Measurements from ENCODE around the gene TPM4. TPM values are rescaled to one million over a fixed set of nuclear protein-coding genes. Genes with fewer than 3 reads are reported as not detected.
"Not testable (repeated sequence)": the region's sequence is repeated elsewhere in the genome, so short reads cannot be mapped to it uniquely, and the experiment has no call there.

The TPM4 gene
- total and polyA plus RNA-seq, 2 experiments from 2014 or later, result 223 to 288 TPM

DNA sequence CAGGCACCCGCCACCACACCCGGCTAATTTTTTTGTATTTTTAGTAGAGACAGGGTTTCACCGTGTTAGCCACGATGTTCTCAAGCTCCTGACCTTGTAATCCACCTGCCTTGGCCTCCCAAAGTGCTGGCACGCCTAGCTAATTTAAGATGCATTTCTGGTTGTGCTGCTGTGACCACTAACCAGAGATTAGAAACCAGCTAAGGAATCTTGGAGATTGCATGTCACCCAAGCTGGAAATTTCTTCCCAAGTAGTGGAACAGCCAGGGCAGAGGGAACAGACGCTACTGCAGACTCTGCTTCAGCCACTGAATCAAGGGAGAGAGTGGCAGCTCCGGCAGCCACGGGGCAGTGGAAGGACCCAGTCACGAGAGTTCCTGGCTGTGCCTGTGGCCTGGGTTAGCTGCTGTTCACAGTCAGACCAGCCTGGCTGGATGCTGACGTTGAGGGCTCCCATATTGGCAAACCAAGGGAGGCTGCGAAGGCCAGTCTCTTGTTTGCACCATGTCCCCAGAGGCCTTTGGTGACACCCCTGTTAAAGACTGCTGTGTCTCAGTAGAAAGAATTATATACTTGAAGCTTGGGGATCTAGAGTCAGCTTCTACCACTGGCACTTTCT is 7.9 kb downstream of the TPM4 start:
- peaks cover 94% of the 10 kb centered on the region for H3K36me3 Mint-ChIP-seq (ENCODE audit: low read depth)
- H3K4me3 Mint-ChIP-seq, result no peak overlapping the region

DNA sequence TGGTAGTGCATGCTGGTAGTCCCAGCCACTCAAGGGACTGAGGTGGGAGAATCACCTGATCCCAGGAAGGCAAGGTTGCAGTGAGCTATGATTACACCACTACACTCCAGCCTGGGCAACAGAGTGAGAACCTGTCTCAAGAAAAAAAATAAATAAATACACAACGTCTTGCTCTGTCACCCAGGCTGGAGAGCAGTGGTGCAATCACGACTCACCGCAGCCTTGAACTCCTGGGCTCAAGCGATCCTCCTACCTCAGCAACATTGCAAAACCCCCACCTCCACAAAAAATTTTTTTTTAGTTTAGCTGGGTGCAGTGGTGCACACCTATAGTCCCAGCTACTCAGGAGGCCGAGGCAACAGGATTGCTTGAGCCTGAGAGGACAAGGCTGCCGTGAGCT is 8.8 kb downstream of the TPM4 start:
- Mint-ChIP-seq H3K4me3 (no peak overlapping the region), H3K27me3 (ENCODE audit: insufficient read depth, low read depth, poor library complexity) (peaks cover 21% of the 10 kb centered on the region), H3K9me3 (no peaks in the 10 kb centered on the region; the same call in 2 of the 3 replicates), H3K27ac (no peak overlapping the region), H3K36me3 (ENCODE audit: low read depth) (peaks cover 97% of the 10 kb centered on the region), H3K4me1 (peaks cover 3% of the 10 kb centered on the region; the same call in 1 of the 3 replicates)
- Histone ChIP-seq H3K9me2 (ENCODE audit: insufficient read depth) (no peaks in the 10 kb centered on the region), H3K4me3 (no peak overlapping the region), H3K27me3 (ENCODE audit: insufficient read depth) (no peaks in the 10 kb centered on the region), H4K20me1 (replicated peaks; ENCODE audit: insufficient read depth) (peaks cover 25% of the 10 kb centered on the region), H3K27ac (ENCODE audit: low read depth) (no peak overlapping the region), H3F3A (replicated peaks; ENCODE audit: low read depth) (0 out of 2 replicates have a peak, but pooled peaks cover 3% of the 10 kb centered on the region), H3K79me2 (replicated peaks; ENCODE audit: insufficient read depth) (peaks cover 48% of the 10 kb centered on the region), H3K4me1 (ENCODE audit: insufficient read depth) (no peaks in the 10 kb centered on the region), H2AFZ (no peak overlapping the region), H3K4me2 (no peak overlapping the region), H3K36me3 (ENCODE audit: insufficient read depth) (peaks cover 81% of the 10 kb centered on the region)
- TF ChIP-seq ZNF114 (CRISPR knock-in tag; IDR thresholded peaks at IDR 0.05) (no peak), REST (IDR thresholded peaks at IDR 0.05; ENCODE audit: unreplicated experiment) (no peak)
- DNase-seq (ENCODE audit: low spot score), result no peak
- ATAC-seq, result no peak

More for the DNA sequence above, 7.9 kb downstream of the TPM4 start:
- Histone ChIP-seq H3K36me3 (ENCODE audit: insufficient read depth) (peaks cover 72% of the 10 kb centered on the region), H3K4me2 (no peak overlapping the region), H3K79me2 (replicated peaks; ENCODE audit: insufficient read depth) (peaks cover 58% of the 10 kb centered on the region), H2AFZ (no peak overlapping the region), H3K27ac (ENCODE audit: low read depth) (no peak overlapping the region), H3K9me2 (ENCODE audit: insufficient read depth) (no peaks in the 10 kb centered on the region), H3K27me3 (ENCODE audit: insufficient read depth) (no peaks in the 10 kb centered on the region), H4K20me1 (replicated peaks; ENCODE audit: insufficient read depth) (peaks cover 17% of the 10 kb centered on the region), H3K4me3 (no peak overlapping the region), H3K4me1 (ENCODE audit: insufficient read depth) (peaks cover 9% of the 10 kb centered on the region), H3F3A (replicated peaks; ENCODE audit: low read depth) (peaks cover 3% of the 10 kb centered on the region; the same call in 1 of the 2 replicates)
- Mint-ChIP-seq H3K27ac (peak overlapping the region; percentile 85; the same call in 1 of the 2 replicates), H3K9me3 (no peaks in the 10 kb centered on the region; the same call in 2 of the 3 replicates), H3K27me3 (ENCODE audit: insufficient read depth, low read depth, poor library complexity) (peaks cover 27% of the 10 kb centered on the region), H3K4me1 (peaks cover 7% of the 10 kb centered on the region; the same call in 2 of the 3 replicates)
- ATAC-seq (no peak), DNase-seq (ENCODE audit: low spot score) (no peak)
- no peak for TF ChIP-seq CREB1 (CRISPR knock-in tag; IDR thresholded peaks at IDR 0.05; ENCODE audit: low read depth)

DNA sequence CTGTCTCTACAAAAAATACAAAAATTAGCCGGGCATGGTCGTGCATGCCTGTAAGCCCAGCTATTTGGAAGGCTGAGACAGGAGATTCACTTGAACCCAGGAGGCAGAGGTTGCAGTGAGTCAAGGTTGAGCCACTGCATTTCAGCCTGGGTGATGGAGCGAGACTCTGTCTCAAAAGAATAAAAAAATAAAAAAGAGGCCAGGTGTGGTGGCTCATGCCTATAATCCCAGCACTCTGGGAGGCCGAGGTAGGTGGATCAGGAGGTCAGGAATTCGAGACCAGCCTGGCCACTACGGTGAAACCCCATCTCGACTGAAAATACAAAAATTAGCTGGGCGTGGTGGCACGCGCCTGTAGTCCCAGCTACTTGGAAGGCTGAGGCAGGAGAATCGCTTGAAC is 11.1 kb downstream of the TPM4 start:
- not testable (repeated sequence) for H3F3A ChIP-seq (replicated peaks; ENCODE audit: low read depth); H3K9me3 Mint-ChIP-seq; H3K4me1 ChIP-seq (ENCODE audit: insufficient read depth); ATAC-seq; H3K27ac Mint-ChIP-seq; H3K27me3 ChIP-seq (ENCODE audit: insufficient read depth); H3K4me1 Mint-ChIP-seq; H3K4me3 ChIP-seq; H3K27ac ChIP-seq (ENCODE audit: low read depth); DNase-seq (ENCODE audit: low spot score); H3K9me2 ChIP-seq (ENCODE audit: insufficient read depth); H3K4me3 Mint-ChIP-seq; H3K4me2 ChIP-seq; H2AFZ ChIP-seq
- peaks cover 89% of the 10 kb centered on the region for H3K36me3 ChIP-seq (ENCODE audit: insufficient read depth)
- peaks cover 13% of the 10 kb centered on the region for H3K27me3 Mint-ChIP-seq (ENCODE audit: insufficient read depth, low read depth, poor library complexity)
- H3K36me3 Mint-ChIP-seq (ENCODE audit: low read depth), result peaks cover 97% of the 10 kb centered on the region
- peaks cover 27% of the 10 kb centered on the region for H3K79me2 ChIP-seq (replicated peaks; ENCODE audit: insufficient read depth)
- H4K20me1 ChIP-seq (replicated peaks; ENCODE audit: insufficient read depth), result peaks cover 23% of the 10 kb centered on the region
